ENCODE data around the gene ZBTB18. TPM values are rescaled to one million over a fixed set of nuclear protein-coding genes. Genes with fewer than 3 reads are reported as not detected.

Gene ZBTB18
- total RNA-seq, 1 experiment from 2014 or later, result 1.8 TPM

DNA sequence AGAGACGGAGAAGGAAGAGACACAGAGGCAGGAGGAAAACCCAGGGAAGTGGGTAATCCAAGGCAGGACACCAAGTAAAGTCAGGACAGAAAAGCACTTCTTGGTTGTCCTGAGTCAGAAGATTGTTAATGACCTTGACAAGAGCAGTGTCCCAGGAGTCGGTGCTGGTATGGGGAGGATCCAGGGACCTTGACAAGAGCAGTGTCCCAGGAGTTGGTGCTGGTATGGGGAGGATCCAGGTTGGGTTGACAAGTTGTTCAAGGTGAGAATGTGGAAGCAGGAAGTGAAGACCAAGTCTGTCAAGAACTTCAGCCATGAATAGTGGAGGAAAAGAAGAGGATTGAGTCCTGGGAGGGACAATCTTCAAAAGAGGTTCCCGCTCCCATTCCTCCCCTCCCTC lies 31.9 kb downstream of the ZBTB18 start:
- no peak for ATAC-seq
- ChIA-PET CTCF (no interaction called here), POLR2A (no interaction called here), RAD21 (ENCODE audit: low non-redundant PET in 1 of 2, low total read pairs in 2 of 2, uncharacterized antibody in 2 of 2, unreplicated experiment in 2 of 2) (no interaction called here)
- peaks cover 52% of the 10 kb centered on the region for H3K27me3 ChIP-seq (ENCODE audit: insufficient read depth, low read length)
- H3K4me3 ChIP-seq (replicated peaks in 1 of 2; ENCODE audit: low read depth in 1 of 2, low read length in 2 of 2), result no peak overlapping the region
- H2AFZ ChIP-seq (ENCODE audit: low read depth, low read length, poor library complexity, severe bottlenecking), result no peak overlapping the region
- H3K9me2 ChIP-seq (ENCODE audit: insufficient read depth), result no peaks in the 10 kb centered on the region
- H3K27ac ChIP-seq (ENCODE audit: low read depth, low read length), result no peak overlapping the region
- no peaks in the 10 kb centered on the region for H3K36me3 ChIP-seq (ENCODE audit: control insufficient read depth in 1 of 2, insufficient read depth in 2 of 2, low read length in 2 of 2)
- no peak overlapping the region for H3K4me2 ChIP-seq (ENCODE audit: low read length)
- no peak overlapping the region for H3K9ac ChIP-seq (ENCODE audit: low read length)
- no peaks in the 10 kb centered on the region for H4K20me1 ChIP-seq (ENCODE audit: insufficient read depth)
- DNase-seq (ENCODE audit: low read depth, low spot score), result no peak
- intact Hi-C loops (cut with micrococcal nuclease), result no loop called here
- no peaks in the 10 kb centered on the region for H3K79me2 ChIP-seq (ENCODE audit: insufficient read depth, low read length)
- no peaks in the 10 kb centered on the region for H3K4me1 ChIP-seq (ENCODE audit: control insufficient read depth in 1 of 2, insufficient read depth in 2 of 2, low read length in 2 of 2)
- BruUV-seq (replicated peaks), result no TSS peak
- H3K9me3 ChIP-seq (ENCODE audit: control insufficient read depth in 1 of 2, insufficient read depth in 1 of 2, low read depth in 1 of 2, low read length in 2 of 2), result no peaks in the 10 kb centered on the region
- no peak for TF ChIP-seq ELF1 (IDR thresholded peaks at IDR 0.05; ENCODE audit: borderline replicate concordance, low read depth)
- no peak for TF ChIP-seq SRF (IDR thresholded peaks at IDR 0.05; ENCODE audit: low read depth)
- no peak for TF ChIP-seq YY1 (IDR thresholded peaks at IDR 0.05; ENCODE audit: extremely low read depth, insufficient replicate concordance, low read depth, low read length)
- TF ChIP-seq, protein P1, sequence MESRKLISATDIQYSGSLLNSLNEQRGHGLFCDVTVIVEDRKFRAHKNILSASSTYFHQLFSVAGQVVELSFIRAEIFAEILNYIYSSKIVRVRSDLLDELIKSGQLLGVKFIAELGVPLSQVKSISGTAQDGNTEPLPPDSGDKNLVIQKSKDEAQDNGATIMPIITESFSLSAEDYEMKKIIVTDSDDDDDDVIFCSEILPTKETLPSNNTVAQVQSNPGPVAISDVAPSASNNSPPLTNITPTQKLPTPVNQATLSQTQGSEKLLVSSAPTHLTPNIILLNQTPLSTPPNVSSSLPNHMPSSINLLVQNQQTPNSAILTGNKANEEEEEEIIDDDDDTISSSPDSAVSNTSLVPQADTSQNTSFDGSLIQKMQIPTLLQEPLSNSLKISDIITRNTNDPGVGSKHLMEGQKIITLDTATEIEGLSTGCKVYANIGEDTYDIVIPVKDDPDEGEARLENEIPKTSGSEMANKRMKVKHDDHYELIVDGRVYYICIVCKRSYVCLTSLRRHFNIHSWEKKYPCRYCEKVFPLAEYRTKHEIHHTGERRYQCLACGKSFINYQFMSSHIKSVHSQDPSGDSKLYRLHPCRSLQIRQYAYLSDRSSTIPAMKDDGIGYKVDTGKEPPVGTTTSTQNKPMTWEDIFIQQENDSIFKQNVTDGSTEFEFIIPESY (IDR thresholded peaks at IDR 0.05; ENCODE audit: extremely low read depth, insufficient replicate concordance, low read length), result no peak
- no peak for TF ChIP-seq EZH2 (IDR thresholded peaks at IDR 0.05)
- TF ChIP-seq, protein P2, sequence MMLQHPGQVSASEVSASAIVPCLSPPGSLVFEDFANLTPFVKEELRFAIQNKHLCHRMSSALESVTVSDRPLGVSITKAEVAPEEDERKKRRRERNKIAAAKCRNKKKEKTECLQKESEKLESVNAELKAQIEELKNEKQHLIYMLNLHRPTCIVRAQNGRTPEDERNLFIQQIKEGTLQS (IDR thresholded peaks at IDR 0.05), result no peak
- no peak for TF ChIP-seq TCF7L2 (IDR thresholded peaks at IDR 0.05; ENCODE audit: borderline replicate concordance, extremely low read depth, insufficient read depth, insufficient read length)
- TF ChIP-seq, protein P3, sequence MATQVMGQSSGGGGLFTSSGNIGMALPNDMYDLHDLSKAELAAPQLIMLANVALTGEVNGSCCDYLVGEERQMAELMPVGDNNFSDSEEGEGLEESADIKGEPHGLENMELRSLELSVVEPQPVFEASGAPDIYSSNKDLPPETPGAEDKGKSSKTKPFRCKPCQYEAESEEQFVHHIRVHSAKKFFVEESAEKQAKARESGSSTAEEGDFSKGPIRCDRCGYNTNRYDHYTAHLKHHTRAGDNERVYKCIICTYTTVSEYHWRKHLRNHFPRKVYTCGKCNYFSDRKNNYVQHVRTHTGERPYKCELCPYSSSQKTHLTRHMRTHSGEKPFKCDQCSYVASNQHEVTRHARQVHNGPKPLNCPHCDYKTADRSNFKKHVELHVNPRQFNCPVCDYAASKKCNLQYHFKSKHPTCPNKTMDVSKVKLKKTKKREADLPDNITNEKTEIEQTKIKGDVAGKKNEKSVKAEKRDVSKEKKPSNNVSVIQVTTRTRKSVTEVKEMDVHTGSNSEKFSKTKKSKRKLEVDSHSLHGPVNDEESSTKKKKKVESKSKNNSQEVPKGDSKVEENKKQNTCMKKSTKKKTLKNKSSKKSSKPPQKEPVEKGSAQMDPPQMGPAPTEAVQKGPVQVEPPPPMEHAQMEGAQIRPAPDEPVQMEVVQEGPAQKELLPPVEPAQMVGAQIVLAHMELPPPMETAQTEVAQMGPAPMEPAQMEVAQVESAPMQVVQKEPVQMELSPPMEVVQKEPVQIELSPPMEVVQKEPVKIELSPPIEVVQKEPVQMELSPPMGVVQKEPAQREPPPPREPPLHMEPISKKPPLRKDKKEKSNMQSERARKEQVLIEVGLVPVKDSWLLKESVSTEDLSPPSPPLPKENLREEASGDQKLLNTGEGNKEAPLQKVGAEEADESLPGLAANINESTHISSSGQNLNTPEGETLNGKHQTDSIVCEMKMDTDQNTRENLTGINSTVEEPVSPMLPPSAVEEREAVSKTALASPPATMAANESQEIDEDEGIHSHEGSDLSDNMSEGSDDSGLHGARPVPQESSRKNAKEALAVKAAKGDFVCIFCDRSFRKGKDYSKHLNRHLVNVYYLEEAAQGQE (IDR thresholded peaks at IDR 0.05; ENCODE audit: low read depth), result no peak
- no peak for TF ChIP-seq JUND (IDR thresholded peaks at IDR 0.05)
- TF ChIP-seq POLR2A (IDR thresholded peaks at IDR 0.05; ENCODE audit: borderline replicate concordance, extremely low read depth, insufficient read depth, insufficient read length), result no peak

Measured in HCT116 (cell line).